Fibroblast of pulmonary artery (primary cell): ENCODE data around the gene TET2.

Source experiments
- DNase-seq: peaks from one replicate; pipeline ENCODE4 v3.0.0-alpha.2; 2010; ENCODE audit warnings: low read depth
- H3K4me3 ChIP-seq: replicated peaks from 2 replicates; pipeline ENCODE4 v1.5.1; 2011; ENCODE audit warnings: low read depth, mild to moderate bottlenecking, control low read depth, low read length, moderate library complexity
- TF ChIP-seq, protein P1 (sequence below): IDR thresholded peaks from 2 replicates; pipeline ENCODE4 v1.5.1; 2011; ENCODE audit warnings: mild to moderate bottlenecking, control low read depth, low read length, inconsistent platforms; ENCODE audit errors: missing control alignments

TET2 gene

DNA sequence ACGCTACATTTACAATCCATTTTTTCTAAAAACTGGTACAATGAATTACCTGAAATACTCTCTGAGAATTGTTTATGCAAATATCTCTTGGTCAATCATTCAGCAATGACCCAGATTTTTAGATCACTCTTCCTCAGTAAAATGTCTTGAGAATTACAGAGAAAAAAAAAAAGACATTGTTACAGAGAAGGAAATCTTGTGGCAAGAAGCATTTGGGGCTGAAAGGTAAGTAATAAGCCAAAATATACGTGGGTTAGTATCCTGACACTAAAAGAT is 19.6 kb upstream of the TET2 start:
- no peak for DNase-seq
- TF ChIP-seq, protein P1, sequence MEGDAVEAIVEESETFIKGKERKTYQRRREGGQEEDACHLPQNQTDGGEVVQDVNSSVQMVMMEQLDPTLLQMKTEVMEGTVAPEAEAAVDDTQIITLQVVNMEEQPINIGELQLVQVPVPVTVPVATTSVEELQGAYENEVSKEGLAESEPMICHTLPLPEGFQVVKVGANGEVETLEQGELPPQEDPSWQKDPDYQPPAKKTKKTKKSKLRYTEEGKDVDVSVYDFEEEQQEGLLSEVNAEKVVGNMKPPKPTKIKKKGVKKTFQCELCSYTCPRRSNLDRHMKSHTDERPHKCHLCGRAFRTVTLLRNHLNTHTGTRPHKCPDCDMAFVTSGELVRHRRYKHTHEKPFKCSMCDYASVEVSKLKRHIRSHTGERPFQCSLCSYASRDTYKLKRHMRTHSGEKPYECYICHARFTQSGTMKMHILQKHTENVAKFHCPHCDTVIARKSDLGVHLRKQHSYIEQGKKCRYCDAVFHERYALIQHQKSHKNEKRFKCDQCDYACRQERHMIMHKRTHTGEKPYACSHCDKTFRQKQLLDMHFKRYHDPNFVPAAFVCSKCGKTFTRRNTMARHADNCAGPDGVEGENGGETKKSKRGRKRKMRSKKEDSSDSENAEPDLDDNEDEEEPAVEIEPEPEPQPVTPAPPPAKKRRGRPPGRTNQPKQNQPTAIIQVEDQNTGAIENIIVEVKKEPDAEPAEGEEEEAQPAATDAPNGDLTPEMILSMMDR, result no peak
- H3K4me3 ChIP-seq, result no peak overlapping the region

- DNase-seq, result no peak
- TF ChIP-seq, protein P1, result no peak
- no peak overlapping the region for H3K4me3 ChIP-seq
Measured at GRCh38 chr4:105128208-105128607, 18.5 kb upstream of the TET2 start.

GRCh38 chr4:105129286-105130040 is 17.2 kb upstream of the TET2 start:
- DNase-seq, result no peak
- TF ChIP-seq, protein P1, result no peak
- no peak overlapping the region for H3K4me3 ChIP-seq

- TF ChIP-seq, protein P1, result no peak
- no peak for DNase-seq
- no peak overlapping the region for H3K4me3 ChIP-seq
Measured at GRCh38 chr4:105130945-105131344, 15.7 kb upstream of the TET2 start.

DNA sequence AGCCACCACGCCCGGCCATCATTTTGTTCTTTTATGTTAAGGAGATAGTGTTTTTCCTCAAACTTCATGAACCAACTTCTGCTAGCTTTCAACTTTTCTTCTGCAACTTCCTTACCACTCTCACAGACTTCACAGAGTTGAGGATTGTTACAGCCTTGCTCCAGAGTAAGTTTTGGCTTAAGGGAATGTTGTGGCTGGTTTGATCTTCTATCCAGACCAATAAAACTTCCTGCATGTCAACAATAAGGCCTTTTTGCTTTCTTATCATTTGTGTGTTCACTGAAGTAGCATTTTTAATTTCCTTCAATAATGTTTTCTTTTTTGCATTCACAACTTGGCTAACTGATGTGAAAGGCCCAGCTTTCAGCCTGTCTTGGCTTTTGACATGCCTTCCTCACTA is 12.7 kb upstream of the TET2 start:
- TF ChIP-seq, protein P1, result no peak
- no peak overlapping the region for H3K4me3 ChIP-seq
- no peak for DNase-seq

GRCh38 chr4:105135785-105136184 is 10.9 kb upstream of the TET2 start:
- DNase-seq, result peak; percentile 62
- TF ChIP-seq, protein P1, result no peak
- no peak overlapping the region for H3K4me3 ChIP-seq
